ENCODE data around the gene STRA8. TPM values are rescaled to one million over a fixed set of nuclear protein-coding genes. Genes with fewer than 3 reads are reported as not detected.
"Not testable (repeated sequence)": the region's sequence is repeated elsewhere in the genome, so short reads cannot be mapped to it uniquely, and the experiment has no call there.

The STRA8 gene
- total and polyA plus RNA-seq, 2 of the 13 experiments (the other 11 are each of a cell fraction or from before 2014, with no cell fraction given), result not detected

DNA sequence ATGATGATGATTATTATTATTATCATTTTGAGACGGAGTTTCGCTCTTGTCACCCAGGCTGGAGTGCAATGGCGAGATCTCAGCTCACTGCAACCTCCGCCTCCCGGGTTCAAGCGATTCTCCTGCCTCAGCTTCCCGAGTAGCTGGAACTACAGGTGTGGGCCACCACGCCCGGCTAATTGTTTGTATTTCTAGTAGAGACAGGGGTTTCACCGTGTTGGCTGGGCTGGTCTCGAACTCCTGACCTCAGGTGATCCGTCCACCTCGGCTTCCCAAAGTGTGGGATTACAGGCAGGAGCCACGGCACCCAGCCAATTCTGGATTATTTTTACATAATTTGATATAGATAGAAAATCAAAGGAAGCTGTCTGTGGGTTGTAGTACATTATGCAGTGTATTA, 457 bp downstream of the STRA8 start:
- intact Hi-C loops (cut with micrococcal nuclease; ENCODE audit: unreplicated experiment), result not testable (repeated sequence)

DNA sequence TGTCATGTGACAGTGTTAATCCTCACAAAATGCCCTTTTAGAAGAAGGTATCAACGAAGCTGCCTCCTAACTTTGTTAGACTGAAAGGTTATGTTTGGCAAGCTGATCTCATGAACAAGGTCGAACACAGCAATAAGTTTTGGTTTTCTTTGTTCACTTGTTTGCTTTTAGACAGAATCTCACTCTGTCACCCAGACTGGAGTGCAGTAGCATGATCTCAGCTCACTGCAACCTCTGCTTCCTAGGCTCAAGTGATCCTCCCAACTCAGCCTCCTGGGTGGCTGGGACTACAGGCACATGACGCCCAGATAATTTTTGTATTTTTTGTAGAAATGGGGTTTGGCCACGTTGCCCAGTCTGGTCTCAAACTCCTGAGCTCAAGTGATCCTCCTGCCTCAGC, 1.1 kb downstream of the STRA8 start:
- FAIRE-seq (peak; percentile 80), DNase-seq (ENCODE audit: low spot score) (no peak), ATAC-seq (peak; percentile 50)
- intact Hi-C loops (cut with micrococcal nuclease; ENCODE audit: unreplicated experiment), result no loop called here
- Histone ChIP-seq H3K27ac (ENCODE audit: extremely low read length, insufficient read depth, low read length) (no peak overlapping the region), H3K4me3 (replicated peaks in 1 of 3; ENCODE audit: insufficient read depth in 1 of 3, low read depth in 2 of 3, low read length in 3 of 3) (no peak overlapping the region), H3K36me3 (replicated peaks in 1 of 2; ENCODE audit: control insufficient read depth in 1 of 2, insufficient read depth in 2 of 2, low read length in 2 of 2) (no peaks in the 10 kb centered on the region), H3K4me1 (ENCODE audit: insufficient read depth, low read length) (peaks cover 31% of the 10 kb centered on the region), H3K27me3 (ENCODE audit: control insufficient read depth in 1 of 2, insufficient read depth in 2 of 2, low read length in 2 of 2) (0 out of 5 replicates have a peak, but pooled peaks cover 0 to 5% of the 10 kb centered on the region in 2 experiments), H3K9ac (ENCODE audit: insufficient read depth, low read depth, low read length) (no peak overlapping the region), H3K4me2 (ENCODE audit: low read depth, low read length) (no peak overlapping the region), H3K9me3 (ENCODE audit: low read length) (no peaks in the 10 kb centered on the region), H3K79me2 (ENCODE audit: insufficient read depth, low read length) (no peaks in the 10 kb centered on the region), H4K20me1 (ENCODE audit: insufficient read depth, low read length) (no peaks in the 10 kb centered on the region), H2AFZ (ENCODE audit: low read length) (no peak overlapping the region)
- POLR2A ChIA-PET, result no interaction called here
- BruUV-seq (replicated peaks), result no TSS peak
- in situ Hi-C loops (cut with HindIII; ENCODE audit: extremely low pct_ligation_motif_present, low pct_unique_long_range_greater_than_20kb), result no loop called here
- 15% methylated on average over 4 of the region's 4 CpGs for WGBS (ENCODE audit: low lambda C conversion rate)
- CTCF ChIA-PET (ENCODE audit: low intra/inter-chr PET ratio, low total read pairs), result no interaction called here
- no peak for TF ChIP-seq ZNF891 (CRISPR knock-in tag; IDR thresholded peaks at IDR 0.05)
- TF ChIP-seq ZNF768 (CRISPR knock-in tag; IDR thresholded peaks at IDR 0.05), result no peak
- TF ChIP-seq, protein P1, sequence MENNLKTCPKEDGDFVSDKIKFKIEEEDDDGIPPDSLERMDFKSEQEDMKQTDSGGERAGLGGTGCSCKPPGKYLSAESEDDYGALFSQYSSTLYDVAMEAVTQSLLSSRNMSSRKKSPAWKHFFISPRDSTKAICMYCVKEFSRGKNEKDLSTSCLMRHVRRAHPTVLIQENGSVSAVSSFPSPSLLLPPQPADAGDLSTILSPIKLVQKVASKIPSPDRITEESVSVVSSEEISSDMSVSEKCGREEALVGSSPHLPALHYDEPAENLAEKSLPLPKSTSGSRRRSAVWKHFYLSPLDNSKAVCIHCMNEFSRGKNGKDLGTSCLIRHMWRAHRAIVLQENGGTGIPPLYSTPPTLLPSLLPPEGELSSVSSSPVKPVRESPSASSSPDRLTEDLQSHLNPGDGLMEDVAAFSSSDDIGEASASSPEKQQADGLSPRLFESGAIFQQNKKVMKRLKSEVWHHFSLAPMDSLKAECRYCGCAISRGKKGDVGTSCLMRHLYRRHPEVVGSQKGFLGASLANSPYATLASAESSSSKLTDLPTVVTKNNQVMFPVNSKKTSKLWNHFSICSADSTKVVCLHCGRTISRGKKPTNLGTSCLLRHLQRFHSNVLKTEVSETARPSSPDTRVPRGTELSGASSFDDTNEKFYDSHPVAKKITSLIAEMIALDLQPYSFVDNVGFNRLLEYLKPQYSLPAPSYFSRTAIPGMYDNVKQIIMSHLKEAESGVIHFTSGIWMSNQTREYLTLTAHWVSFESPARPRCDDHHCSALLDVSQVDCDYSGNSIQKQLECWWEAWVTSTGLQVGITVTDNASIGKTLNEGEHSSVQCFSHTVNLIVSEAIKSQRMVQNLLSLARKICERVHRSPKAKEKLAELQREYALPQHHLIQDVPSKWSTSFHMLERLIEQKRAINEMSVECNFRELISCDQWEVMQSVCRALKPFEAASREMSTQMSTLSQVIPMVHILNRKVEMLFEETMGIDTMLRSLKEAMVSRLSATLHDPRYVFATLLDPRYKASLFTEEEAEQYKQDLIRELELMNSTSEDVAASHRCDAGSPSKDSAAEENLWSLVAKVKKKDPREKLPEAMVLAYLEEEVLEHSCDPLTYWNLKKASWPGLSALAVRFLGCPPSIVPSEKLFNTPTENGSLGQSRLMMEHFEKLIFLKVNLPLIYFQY (CRISPR knock-in tag; IDR thresholded peaks at IDR 0.05; ENCODE audit: borderline replicate concordance), result no peak
- no peak for TF ChIP-seq KLF16 (CRISPR knock-in tag; IDR thresholded peaks at IDR 0.05)
- no peak for TF ChIP-seq SIX4 (CRISPR knock-in tag; IDR thresholded peaks at IDR 0.05)
- TF ChIP-seq PHF8 (CRISPR knock-in tag; IDR thresholded peaks at IDR 0.05), result no peak
- no peak for TF ChIP-seq ZNF24 (IDR thresholded peaks at IDR 0.05)
- no peak for TF ChIP-seq ZNF703 (CRISPR knock-in tag; IDR thresholded peaks at IDR 0.05; ENCODE audit: borderline replicate concordance)
- TF ChIP-seq, protein P2, sequence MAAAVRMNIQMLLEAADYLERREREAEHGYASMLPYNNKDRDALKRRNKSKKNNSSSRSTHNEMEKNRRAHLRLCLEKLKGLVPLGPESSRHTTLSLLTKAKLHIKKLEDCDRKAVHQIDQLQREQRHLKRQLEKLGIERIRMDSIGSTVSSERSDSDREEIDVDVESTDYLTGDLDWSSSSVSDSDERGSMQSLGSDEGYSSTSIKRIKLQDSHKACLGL (CRISPR knock-in tag; IDR thresholded peaks at IDR 0.05), result no peak
- TF ChIP-seq, protein P3, sequence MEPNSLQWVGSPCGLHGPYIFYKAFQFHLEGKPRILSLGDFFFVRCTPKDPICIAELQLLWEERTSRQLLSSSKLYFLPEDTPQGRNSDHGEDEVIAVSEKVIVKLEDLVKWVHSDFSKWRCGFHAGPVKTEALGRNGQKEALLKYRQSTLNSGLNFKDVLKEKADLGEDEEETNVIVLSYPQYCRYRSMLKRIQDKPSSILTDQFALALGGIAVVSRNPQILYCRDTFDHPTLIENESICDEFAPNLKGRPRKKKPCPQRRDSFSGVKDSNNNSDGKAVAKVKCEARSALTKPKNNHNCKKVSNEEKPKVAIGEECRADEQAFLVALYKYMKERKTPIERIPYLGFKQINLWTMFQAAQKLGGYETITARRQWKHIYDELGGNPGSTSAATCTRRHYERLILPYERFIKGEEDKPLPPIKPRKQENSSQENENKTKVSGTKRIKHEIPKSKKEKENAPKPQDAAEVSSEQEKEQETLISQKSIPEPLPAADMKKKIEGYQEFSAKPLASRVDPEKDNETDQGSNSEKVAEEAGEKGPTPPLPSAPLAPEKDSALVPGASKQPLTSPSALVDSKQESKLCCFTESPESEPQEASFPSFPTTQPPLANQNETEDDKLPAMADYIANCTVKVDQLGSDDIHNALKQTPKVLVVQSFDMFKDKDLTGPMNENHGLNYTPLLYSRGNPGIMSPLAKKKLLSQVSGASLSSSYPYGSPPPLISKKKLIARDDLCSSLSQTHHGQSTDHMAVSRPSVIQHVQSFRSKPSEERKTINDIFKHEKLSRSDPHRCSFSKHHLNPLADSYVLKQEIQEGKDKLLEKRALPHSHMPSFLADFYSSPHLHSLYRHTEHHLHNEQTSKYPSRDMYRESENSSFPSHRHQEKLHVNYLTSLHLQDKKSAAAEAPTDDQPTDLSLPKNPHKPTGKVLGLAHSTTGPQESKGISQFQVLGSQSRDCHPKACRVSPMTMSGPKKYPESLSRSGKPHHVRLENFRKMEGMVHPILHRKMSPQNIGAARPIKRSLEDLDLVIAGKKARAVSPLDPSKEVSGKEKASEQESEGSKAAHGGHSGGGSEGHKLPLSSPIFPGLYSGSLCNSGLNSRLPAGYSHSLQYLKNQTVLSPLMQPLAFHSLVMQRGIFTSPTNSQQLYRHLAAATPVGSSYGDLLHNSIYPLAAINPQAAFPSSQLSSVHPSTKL (CRISPR knock-in tag; IDR thresholded peaks at IDR 0.05), result peak; percentile 20; the same call in 1 of the 2 replicates

More for the DNA sequence above, 457 bp downstream of the STRA8 start:
- H3K4me3 ChIP-seq (replicated peaks in 1 of 3; ENCODE audit: insufficient read depth in 1 of 3, low read depth in 2 of 3, low read length in 3 of 3); H3K9me3 ChIP-seq (ENCODE audit: low read length); H3K27me3 ChIP-seq (ENCODE audit: control insufficient read depth in 1 of 2, insufficient read depth in 2 of 2, low read length in 2 of 2); in situ Hi-C loops (cut with HindIII; ENCODE audit: extremely low pct_ligation_motif_present, low pct_unique_long_range_greater_than_20kb); DNase-seq (ENCODE audit: low spot score); ATAC-seq; BruUV-seq (replicated peaks); H3K9ac ChIP-seq (ENCODE audit: insufficient read depth, low read depth, low read length); H3K79me2 ChIP-seq (ENCODE audit: insufficient read depth, low read length); H2AFZ ChIP-seq (ENCODE audit: low read length); H3K4me2 ChIP-seq (ENCODE audit: low read depth, low read length); CTCF ChIA-PET (ENCODE audit: low intra/inter-chr PET ratio, low total read pairs); POLR2A ChIA-PET; H3K27ac ChIP-seq (ENCODE audit: extremely low read length, insufficient read depth, low read length); H3K36me3 ChIP-seq (replicated peaks in 1 of 2; ENCODE audit: control insufficient read depth in 1 of 2, insufficient read depth in 2 of 2, low read length in 2 of 2); FAIRE-seq; H4K20me1 ChIP-seq (ENCODE audit: insufficient read depth, low read length): not testable (repeated sequence)
- WGBS (ENCODE audit: low lambda C conversion rate), result 73% methylated on average over 14 of the region's 14 CpGs
- peaks cover 31% of the 10 kb centered on the region for H3K4me1 ChIP-seq (ENCODE audit: insufficient read depth, low read length)
